Endothelial cell of umbilical vein (primary cell): Measurements from ENCODE around the gene PBX3. TPM values are rescaled to one million over a fixed set of nuclear protein-coding genes. Genes with fewer than 3 reads are reported as not detected.

Source experiments
- BruUV-seq: library from RNA; stranded (reverse); fragments of 400-500 nt; replicated peaks from 2 replicates; lab custom pipeline; 2021; lab: Mats Ljungman, UMichigan
- CTCF ChIA-PET: fragments of 300-600, 350-600 bp; sonication (Branson Sonifier 250); formaldehyde crosslinking; loops from one replicate; lab custom pipeline; 2021; ENCODE audit warnings: antibody characterized with exemption, inconsistent platforms; lab: Charles Lee
- POLR2A ChIA-PET: fragments of 300-600, 350-600 bp; sonication (Branson Sonifier 250); formaldehyde crosslinking; loops from one replicate; lab custom pipeline; 2021; ENCODE audit warnings: antibody characterized with exemption, inconsistent platforms; lab: Charles Lee
- DNase-seq: peaks from one replicate; pipeline ENCODE4 v3.0.0-alpha.2; 2011; ENCODE audit warnings: low read depth, low spot score
- FAIRE-seq: peaks from 2 replicates; lab custom pipeline; 2011; peaks lifted over from hg19 to GRCh38; lab: Jason Lieb, UNC
- H2AFZ ChIP-seq: 2 replicates; pipeline ENCODE4 v1.6.0; 2012; ENCODE audit warnings: low read depth, low read length, control low read depth, inconsistent platforms
- H3K27ac ChIP-seq: 2 replicates; pipeline ENCODE4 v1.5.1; 2011; ENCODE audit warnings: low read depth, mild to moderate bottlenecking, control low read depth, low read length, moderate library complexity; ENCODE audit not compliant: insufficient read depth
- H3K27me3 ChIP-seq, 2 experiments: 2 replicates each; pipeline versions ENCODE4 v1.6.0 to v1.6.1; 2011; ENCODE audit warnings: low read length in 2 of 2, mixed read lengths in 1 of 2; ENCODE audit not compliant: control insufficient read depth in 2 of 2, insufficient read depth in 2 of 2
- H3K36me3 ChIP-seq, 2 experiments: 2 replicates in 1 of 2; 3 replicates in 1 of 2; pipeline ENCODE4 v1.5.1; 2011; ENCODE audit warnings: low read length in 2 of 2, mild to moderate bottlenecking in 1 of 2, moderate library complexity in 1 of 2; ENCODE audit not compliant: control insufficient read depth in 2 of 2, insufficient read depth in 2 of 2; ENCODE audit errors: extremely low read depth in 1 of 2
- H3K4me1 ChIP-seq: 3 replicates; pipeline ENCODE4 v1.5.1; 2011; ENCODE audit warnings: mild to moderate bottlenecking, low read length; ENCODE audit not compliant: control insufficient read depth, insufficient read depth; ENCODE audit errors: extremely low read depth
- H3K4me2 ChIP-seq: 2 replicates; pipeline ENCODE4 v1.6.1; 2011; ENCODE audit warnings: low read length, control low read depth, mixed read lengths; ENCODE audit not compliant: insufficient read depth
- H3K4me3 ChIP-seq, 3 experiments: fragments of 200-600 bp in 1 of 3; sonication (generic), shearing (Covaris generic) in 1 of 3; replicated peaks in 1 of 3; 2 replicates each; pipeline ENCODE4 v1.5.1; 2011 to 2016; ENCODE audit warnings: control low read depth in 3 of 3, low read length in 3 of 3, mild to moderate bottlenecking in 2 of 3, inconsistent platforms in 1 of 3, low read depth in 1 of 3, moderate library complexity in 1 of 3; ENCODE audit not compliant: insufficient read depth in 1 of 3
- H3K79me2 ChIP-seq: 2 replicates; pipeline ENCODE4 v1.6.0; 2012; ENCODE audit warnings: low read length, inconsistent platforms; ENCODE audit not compliant: control insufficient read depth, insufficient read depth
- H3K9ac ChIP-seq: replicated peaks from 2 replicates; pipeline ENCODE3; 2011; ENCODE audit warnings: low read length, control low read depth; ENCODE audit not compliant: insufficient read depth; ENCODE audit errors: extremely low read depth
- H3K9me1 ChIP-seq: replicated peaks from 3 replicates; pipeline ENCODE4 v1.6.0; 2011; ENCODE audit warnings: mild to moderate bottlenecking, low read length; ENCODE audit not compliant: control insufficient read depth, insufficient read depth; ENCODE audit errors: extremely low read depth
- H3K9me3 ChIP-seq: replicated peaks from 2 replicates; pipeline ENCODE4 v1.5.1; 2012; ENCODE audit warnings: low read length, inconsistent platforms; ENCODE audit not compliant: control insufficient read depth, insufficient read depth
- H4K20me1 ChIP-seq: replicated peaks from 2 replicates; pipeline ENCODE3; 2011; ENCODE audit warnings: mild to moderate bottlenecking, low read length; ENCODE audit not compliant: control insufficient read depth, insufficient read depth; ENCODE audit errors: extremely low read depth
- CTCF ChIP-seq, 2 donors: IDR thresholded peaks; 1 replicate in 1 of 2; 2 replicates in 1 of 2; pipeline ENCODE4 v1.5.1; 2011; ENCODE audit warnings: low read length in 2 of 2, mild to moderate bottlenecking in 2 of 2, moderate library complexity in 2 of 2, control low read depth in 1 of 2, inconsistent platforms in 1 of 2, low read depth in 1 of 2; ENCODE audit not compliant: insufficient read depth in 1 of 2; ENCODE audit errors: extremely low read depth in 1 of 2
- EZH2 ChIP-seq: IDR thresholded peaks from 2 replicates; pipeline ENCODE4 v1.6.1; 2012; ENCODE audit warnings: borderline replicate concordance, low read depth, mild to moderate bottlenecking, moderate library complexity, low read length, inconsistent platforms; ENCODE audit not compliant: severe bottlenecking
- FOS ChIP-seq: IDR thresholded peaks from 2 replicates; pipeline ENCODE4 v1.6.1; 2011; ENCODE audit warnings: mild to moderate bottlenecking, low read length, moderate library complexity, borderline replicate concordance; ENCODE audit not compliant: insufficient read depth
- GATA2 ChIP-seq: IDR thresholded peaks from 2 replicates; pipeline ENCODE4 v1.7.0; 2011; ENCODE audit warnings: low read depth, mild to moderate bottlenecking, moderate library complexity, mixed read lengths, low read length; ENCODE audit not compliant: insufficient read length, insufficient read depth
- JUN ChIP-seq: IDR thresholded peaks from 2 replicates; pipeline ENCODE4 v1.6.1; 2011; ENCODE audit warnings: borderline replicate concordance, low read depth; ENCODE audit not compliant: insufficient read length, insufficient read depth
- MYC ChIP-seq: IDR thresholded peaks from one replicate; pipeline ENCODE4 v1.6.1; 2011; ENCODE audit warnings: mild to moderate bottlenecking, low read depth, low read length
- POLR2A ChIP-seq: IDR thresholded peaks from 2 replicates; pipeline ENCODE4 v1.6.1; 2012; ENCODE audit warnings: low read depth, mild to moderate bottlenecking, control low read depth, low read length
- POLR2AphosphoS5 ChIP-seq: IDR thresholded peaks from 2 replicates; pipeline ENCODE4 v1.6.1; 2012; ENCODE audit warnings: low read depth, mild to moderate bottlenecking, control low read depth, low read length, moderate library complexity; ENCODE audit not compliant: insufficient read depth
- dilution Hi-C: fragments of 300-500 bp; cut with MboI; formaldehyde crosslinking; loops from one replicate; pipeline ENCODE4 v1.15.0; 2019; ENCODE audit warnings: low sequenced_read_pairs; ENCODE audit not compliant: extremely low pct_ligation_motif_present
- intact Hi-C: fragments of 100-400 bp; cut with micrococcal nuclease; formaldehyde crosslinking; loops from one replicate; pipeline ENCODE4 v1.10.0; 2022
- polyA plus RNA-seq, 4 experiments: library from polyadenylated mRNA; depleted of rRNA in 3 of 4; stranded (reverse) in 3 of 4; unstranded in 1 of 4; fragments of >200 nt; gene quantifications; 2 replicates each; pipeline versions ENCODE4 v1.2.1 to v1.2.3, GENCODE V29; 2011 to 2012; ENCODE audit warnings: missing spikeins in 1 of 4
- total RNA-seq: library from RNA; stranded (reverse); gene quantifications from 2 replicates; pipeline ENCODE4 v1.2.3, GENCODE V29; 2021
- TF ChIP-seq, protein P1 (sequence below): IDR thresholded peaks from 2 replicates; pipeline ENCODE4 v1.6.1; 2011; ENCODE audit not compliant: insufficient read depth, insufficient read length

Gene PBX3
- total and polyA plus RNA-seq, 2 donors (not counting 3 experiments of a cell fraction or from before 2014, with no cell fraction given), result 18.8 to 42.0 TPM

GRCh38 chr9:125772740-125773139, 25.6 kb downstream of the PBX3 start:
- ChIA-PET POLR2A (no interaction called here), CTCF (interaction anchor here (0.9 kb wide), 1 partner anchor 10 kb away, joined by 3 read pairs; no protein-coding TSS in a partner anchor)
- Histone ChIP-seq H3K9me3 (no peaks in the 10 kb centered on the region), H3K9me1 (no peaks in the 10 kb centered on the region), H3K4me3 (no peak overlapping the region), H3K36me3 (no peaks in the 10 kb centered on the region), H3K79me2 (peaks cover 38% of the 10 kb centered on the region), H3K27ac (no peak overlapping the region), H3K27me3 (no peaks in the 10 kb centered on the region), H3K9ac (no peak overlapping the region), H4K20me1 (no peaks in the 10 kb centered on the region), H2AFZ (no peak overlapping the region), H3K4me2 (no peak overlapping the region), H3K4me1 (no peaks in the 10 kb centered on the region)
- dilution Hi-C loops, result no loop called here
- DNase-seq, result no peak
- no TSS peak for BruUV-seq
- FAIRE-seq, result no peak
- intact Hi-C loops, result no loop called here
- TF ChIP-seq FOS, result no peak
- TF ChIP-seq CTCF (IDR thresholded peaks at IDR 0.05; ENCODE audit: extremely low read depth in 1 of 2, insufficient read depth in 1 of 2, low read depth in 1 of 2, low read length in 2 of 2), result no peak
- TF ChIP-seq EZH2, result no peak
- TF ChIP-seq, protein P1, sequence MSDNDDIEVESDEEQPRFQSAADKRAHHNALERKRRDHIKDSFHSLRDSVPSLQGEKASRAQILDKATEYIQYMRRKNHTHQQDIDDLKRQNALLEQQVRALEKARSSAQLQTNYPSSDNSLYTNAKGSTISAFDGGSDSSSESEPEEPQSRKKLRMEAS, result no peak
- no peak for TF ChIP-seq MYC
- no peak for TF ChIP-seq JUN
- TF ChIP-seq POLR2A, result no peak
- TF ChIP-seq POLR2AphosphoS5, result no peak
- TF ChIP-seq GATA2, result no peak
